ENCODE measurements around the gene COPE.

COPE gene

DNA sequence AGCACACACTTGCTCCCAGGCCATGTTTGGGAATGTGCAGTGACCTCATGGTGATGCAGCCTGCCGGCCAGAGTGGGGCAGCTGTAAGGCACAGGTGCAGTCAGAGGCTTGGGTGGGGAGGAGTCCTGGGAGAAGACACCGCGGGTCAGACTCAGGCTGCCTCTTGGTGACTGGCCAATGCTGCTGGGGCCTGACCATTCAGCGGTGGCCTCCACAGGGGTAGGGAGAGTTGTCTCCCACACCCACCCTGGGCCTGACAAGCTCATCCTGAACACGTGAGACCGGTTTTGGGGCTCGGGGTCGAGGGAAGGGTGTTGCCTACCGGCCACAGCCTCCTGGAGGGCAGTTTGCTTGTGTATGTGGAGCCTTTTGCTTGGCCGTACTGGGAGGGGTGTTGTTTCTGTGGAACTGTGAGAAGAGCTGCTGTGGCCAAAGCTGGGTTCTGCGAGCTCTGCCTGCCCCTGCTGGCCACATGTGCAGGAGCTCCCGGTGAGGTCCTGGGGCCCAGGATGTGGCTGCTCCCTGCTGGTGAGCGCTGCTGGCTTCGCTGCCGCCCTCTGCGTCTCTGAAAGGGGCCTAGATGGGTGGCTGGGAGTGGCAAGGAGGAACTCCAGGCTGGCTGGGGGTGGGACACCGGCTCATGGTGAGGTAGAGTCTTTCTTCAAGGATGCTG is 65.3 kb downstream of the COPE start:
- no peak for DNase-seq

DNA sequence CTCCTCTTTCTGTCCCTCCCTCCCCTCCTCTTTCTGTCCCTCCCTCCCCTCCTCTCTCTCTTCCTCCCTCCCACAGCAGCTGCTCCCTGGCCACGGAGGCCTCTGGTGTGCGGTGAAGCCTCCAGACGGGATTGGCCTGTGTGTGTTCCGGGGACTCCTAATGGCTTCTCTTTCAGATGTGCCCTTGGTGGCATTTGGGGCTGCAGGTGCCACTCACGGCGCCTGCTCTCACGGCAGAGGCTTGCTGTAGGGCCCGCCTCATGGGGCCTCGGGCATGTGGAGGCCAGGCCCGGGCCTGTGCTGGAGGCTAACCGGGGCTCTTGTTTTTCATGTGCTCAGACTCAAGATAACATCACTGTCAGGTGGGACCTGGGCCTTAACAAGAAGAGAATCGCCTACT is 66.5 kb downstream of the COPE start:
- DNase-seq: no peak

DNA sequence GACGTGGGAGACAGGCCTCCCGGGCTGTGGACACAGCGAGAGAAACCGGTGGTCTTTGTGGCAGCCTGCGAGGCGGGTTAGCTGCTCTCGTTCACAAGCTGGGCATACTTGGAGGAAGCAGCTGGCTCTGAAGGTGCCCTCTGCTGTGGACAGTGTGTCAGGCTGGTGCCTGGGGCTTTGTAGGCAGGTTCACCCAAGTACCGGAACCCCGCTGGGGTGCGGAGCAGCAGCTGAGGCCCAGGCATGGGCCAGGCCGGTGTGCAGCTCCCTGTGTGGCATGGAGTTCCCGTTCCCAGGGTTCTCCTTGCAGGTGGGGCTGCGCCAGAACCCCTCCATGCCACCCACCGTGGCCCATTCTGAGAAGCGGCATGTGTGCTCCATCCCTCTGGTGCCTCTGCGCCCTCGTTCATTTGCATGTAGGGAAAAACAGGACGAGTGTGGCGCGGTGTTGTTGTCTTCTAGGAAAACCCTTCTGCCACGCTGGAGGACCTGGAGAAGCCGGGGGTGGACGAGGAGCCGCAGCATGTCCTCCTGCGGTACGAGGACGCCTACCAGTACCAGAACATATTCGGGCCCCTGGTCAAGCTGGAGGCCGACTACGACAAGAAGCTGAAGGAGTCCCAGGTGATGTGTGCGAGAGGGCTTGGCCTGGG is 67.4 kb downstream of the COPE start:
- no peak for DNase-seq

DNA sequence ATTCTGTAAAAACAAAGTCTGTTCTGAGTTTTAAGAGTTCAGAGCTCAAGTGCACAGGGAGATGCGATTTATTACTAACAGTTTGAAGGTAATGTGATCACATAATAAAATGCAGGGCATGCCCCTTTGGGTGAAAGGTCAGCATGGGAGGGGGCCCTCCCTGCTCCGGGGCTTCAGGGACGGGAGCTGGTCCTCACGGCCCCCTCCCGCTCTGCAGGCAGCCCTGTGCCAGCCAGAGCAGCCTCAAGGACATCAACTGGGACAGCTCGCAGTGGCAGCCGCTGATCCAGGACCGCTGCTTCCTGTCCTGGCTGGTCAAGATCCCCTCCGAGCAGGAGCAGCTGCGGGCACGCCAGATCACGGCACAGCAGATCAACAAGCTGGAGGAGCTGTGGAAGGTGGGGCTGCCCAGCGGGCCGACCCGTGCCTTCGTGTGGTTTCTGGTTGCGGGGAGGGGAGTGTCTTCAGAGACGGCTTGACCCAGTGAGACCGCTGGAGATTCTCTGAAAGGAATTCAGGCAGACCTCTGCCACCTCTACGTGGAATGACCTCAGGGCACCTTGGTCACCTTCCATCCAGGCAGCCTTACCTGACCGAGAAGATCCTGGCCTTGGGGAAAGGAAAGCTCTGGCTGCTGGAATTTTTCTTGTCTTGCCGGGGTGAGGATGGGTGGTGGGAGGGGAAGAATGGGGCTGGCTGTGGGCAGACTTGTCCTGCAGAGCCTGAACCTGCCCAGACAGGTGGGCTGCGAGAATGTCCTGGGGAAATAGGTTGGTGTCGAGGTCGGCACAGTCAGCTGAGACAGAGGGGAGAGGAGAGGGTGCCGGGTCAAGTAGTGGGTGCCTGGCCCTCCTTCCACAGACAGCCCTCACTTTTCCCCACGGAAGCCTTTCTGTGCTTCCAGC is 68.5 kb downstream of the COPE start:
- DNase-seq: no peak

DNA sequence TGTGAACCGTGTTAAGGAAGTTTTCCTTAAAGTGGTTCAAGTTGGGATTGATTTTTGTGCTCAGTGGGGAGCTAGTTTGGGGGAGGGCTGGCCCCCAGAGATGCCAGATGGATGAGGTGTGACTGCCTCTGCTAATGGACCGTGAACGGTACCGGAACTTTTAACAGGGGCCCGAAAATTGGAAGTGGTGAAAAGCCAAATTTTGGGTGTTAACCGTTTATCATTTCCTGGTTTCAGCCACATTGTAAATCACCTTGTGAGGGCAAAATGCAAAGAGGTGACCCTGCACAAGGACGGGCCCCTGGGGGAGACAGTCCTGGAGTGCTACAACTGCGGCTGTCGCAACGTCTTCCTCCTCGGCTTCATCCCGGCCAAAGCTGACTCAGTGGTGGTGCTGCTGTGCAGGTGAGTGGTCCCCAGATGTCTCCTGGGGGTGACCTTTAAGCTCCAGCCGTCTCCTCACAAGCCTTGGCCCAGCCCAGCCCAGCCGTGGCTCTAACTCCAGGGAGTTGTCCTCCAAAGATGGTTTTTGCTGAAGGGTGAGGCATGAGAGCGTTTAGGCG is 69.3 kb downstream of the COPE start:
- DNase-seq: no peak
